PC-3 (cell line): ENCODE measurements around the gene COQ8A. TPM values are rescaled to one million over a fixed set of nuclear protein-coding genes. Genes with fewer than 3 reads are reported as not detected.
A peak's percentile ranks its signal among the peaks of the same experiment; 100 is the strongest.

Source experiments
- ATAC-seq: fragments of 200-7000 bp; cut with Tn5 transposase; 2 replicates; pipeline ENCODE4 v1.9.1; 2020; ENCODE audit warnings: mild to moderate bottlenecking, moderate library complexity
- BruUV-seq: library from RNA; stranded (reverse); fragments of 400-500 nt; replicated peaks from 2 replicates; lab custom pipeline; 2021; lab: Mats Ljungman, UMichigan
- CTCF ChIA-PET: fragments of 300-600 bp; sonication (Branson Sonifier 250); formaldehyde crosslinking; loops from one replicate; lab custom pipeline; 2022; ENCODE audit warnings: antibody characterized with exemption; lab: Charles Lee
- POLR2A ChIA-PET: fragments of 300-600 bp; sonication (Branson Sonifier 250); formaldehyde crosslinking; loops from one replicate; lab custom pipeline; 2022; ENCODE audit warnings: antibody characterized with exemption; ENCODE audit not compliant: unreplicated experiment; lab: Charles Lee
- DNase-seq: peaks from one replicate; pipeline ENCODE4 v3.0.0-alpha.2; 2015
- H2AFZ ChIP-seq: fragments of 300-600 bp; sonication (generic); 2 replicates; pipeline ENCODE4 v1.6.0; 2016; ENCODE audit warnings: antibody characterized with exemption, low read length
- H3F3A ChIP-seq: fragments of 300-600 bp; sonication (generic); one replicate; pipeline ENCODE4 v1.6.0; 2017; ENCODE audit warnings: antibody characterized with exemption, low read length, control low read depth, mild to moderate bottlenecking; ENCODE audit not compliant: unreplicated experiment
- H3K27ac ChIP-seq: fragments of 300-600 bp; sonication (generic); 2 replicates; pipeline ENCODE4 v1.5.1; 2016; ENCODE audit warnings: mild to moderate bottlenecking, low read length
- H3K27me3 ChIP-seq: fragments of 300-600 bp; sonication (generic); 2 replicates; pipeline ENCODE4 v1.6.1; 2016; ENCODE audit warnings: low read length, mixed read lengths
- H3K36me3 ChIP-seq: fragments of 300-600 bp; sonication (generic); 2 replicates; pipeline ENCODE4 v1.6.1; 2016; ENCODE audit warnings: low read depth, mixed run types, low read length, mixed read lengths
- H3K4me1 ChIP-seq: fragments of 300-600 bp; sonication (generic); 2 replicates; pipeline ENCODE4 v1.5.1; 2016; ENCODE audit warnings: low read length; ENCODE audit not compliant: insufficient read depth
- H3K4me2 ChIP-seq: fragments of 300-600 bp; sonication (generic); 2 replicates; pipeline ENCODE4 v1.6.0; 2016; ENCODE audit warnings: low read length
- H3K4me3 ChIP-seq: fragments of 300-600 bp; sonication (generic); 2 replicates; pipeline ENCODE4 v1.5.1; 2016; ENCODE audit warnings: mild to moderate bottlenecking, low read length, mixed read lengths
- H3K79me2 ChIP-seq: fragments of 300-600 bp; sonication (generic); 2 replicates; pipeline ENCODE4 v1.6.1; 2017; ENCODE audit warnings: low read length, mixed read lengths
- H3K9ac ChIP-seq: fragments of 300-600 bp; sonication (generic); 2 replicates; pipeline ENCODE4 v1.6.0; 2016; ENCODE audit warnings: mild to moderate bottlenecking, low read length
- H3K9me2 ChIP-seq: fragments of 300-600 bp; sonication (generic); replicated peaks from 2 replicates; pipeline ENCODE4 v1.6.1; 2016; ENCODE audit warnings: mixed run types, low read length, mixed read lengths
- H3K9me3 ChIP-seq: fragments of 300-600 bp; sonication (generic); 2 replicates; pipeline ENCODE4 v1.6.1; 2016; ENCODE audit warnings: low read length, mixed read lengths
- H4K20me1 ChIP-seq: fragments of 300-600 bp; sonication (generic); 2 replicates; pipeline ENCODE4 v1.6.1; 2016; ENCODE audit warnings: low read length, mixed read lengths
- CTCF ChIP-seq: fragments of 300-600 bp; sonication (generic); conservative IDR thresholded peaks from 2 replicates; pipeline ENCODE4 v1.5.1; 2017; ENCODE audit warnings: antibody characterized with exemption, low read depth, mild to moderate bottlenecking, low read length
- EZH2 ChIP-seq: fragments of 300-600 bp; sonication (generic); IDR thresholded peaks from one replicate; pipeline ENCODE4 v1.6.1; 2017; ENCODE audit warnings: antibody characterized with exemption, mild to moderate bottlenecking, low read length; ENCODE audit not compliant: unreplicated experiment
- EZH2phosphoT487 ChIP-seq: fragments of 300-600 bp; sonication (generic); IDR thresholded peaks from 2 replicates; pipeline ENCODE4 v1.6.1; 2018; ENCODE audit warnings: mild to moderate bottlenecking, antibody characterized with exemption, low read length, borderline replicate concordance
- intact Hi-C: fragments of 100-400 bp; cut with micrococcal nuclease; formaldehyde crosslinking; loops from 2 replicates; pipeline ENCODE4 v1.9.0; 2023
- total RNA-seq: library from RNA; depleted of rRNA; stranded (reverse); fragments of >200 nt; gene quantifications from 2 replicates; pipeline ENCODE4 v1.2.3, GENCODE V29; 2014

COQ8A gene
- total RNA-seq, 1 experiment from 2014 or later = 67.0 TPM

GRCh38 chr1:227032396-227032795, 92.3 kb downstream of the COQ8A start:
- no peak overlapping the region for H2AFZ ChIP-seq
- ChIA-PET CTCF (no interaction called here), POLR2A (no interaction called here)
- DNase-seq (no peak), ATAC-seq (no peak)
- no peaks in the 10 kb centered on the region for H3K9me2 ChIP-seq
- H4K20me1 ChIP-seq = no peaks in the 10 kb centered on the region
- no peak overlapping the region for H3K4me2 ChIP-seq
- no peaks in the 10 kb centered on the region for H3F3A ChIP-seq
- H3K79me2 ChIP-seq = no peaks in the 10 kb centered on the region
- H3K9me3 ChIP-seq = no peaks in the 10 kb centered on the region
- 0 out of 2 replicates have a peak, but pooled peaks cover 4% of the 10 kb centered on the region for H3K4me1 ChIP-seq
- intact Hi-C loops = no loop called here
- peaks cover 10% of the 10 kb centered on the region; the same call in 1 of the 2 replicates for H3K36me3 ChIP-seq
- H3K27me3 ChIP-seq = no peaks in the 10 kb centered on the region
- no TSS peak for BruUV-seq
- TF ChIP-seq EZH2phosphoT487 = no peak
- no peak for TF ChIP-seq EZH2
- TF ChIP-seq CTCF = no peak
- no peak overlapping the region for H3K9ac ChIP-seq
- H3K4me3 ChIP-seq = no peak overlapping the region
- H3K27ac ChIP-seq = no peak overlapping the region

DNA sequence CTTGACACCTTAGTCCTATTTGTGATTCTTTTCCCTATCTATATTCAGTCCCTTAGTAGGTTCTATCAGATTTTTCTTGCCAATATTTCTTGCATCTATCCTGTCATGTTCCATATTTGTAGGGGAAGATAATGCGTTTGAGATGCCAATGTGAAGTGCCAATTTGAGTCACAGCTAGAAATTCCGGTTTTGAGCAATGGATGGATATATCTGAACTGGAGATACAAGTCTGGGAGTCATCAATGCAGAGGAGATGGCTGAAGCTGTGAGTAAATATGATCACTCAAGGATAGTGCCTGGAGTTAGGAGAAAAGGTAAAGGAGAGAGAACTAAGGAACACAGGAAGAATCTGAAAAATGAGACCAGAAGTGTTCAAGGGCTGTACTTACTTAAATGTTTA, 93.8 kb downstream of the COQ8A start:
- no peaks in the 10 kb centered on the region for H3K27me3 ChIP-seq
- H3K36me3 ChIP-seq = peaks cover 1% of the 10 kb centered on the region; the same call in 1 of the 2 replicates
- no peak overlapping the region for H3K4me3 ChIP-seq
- ATAC-seq (no peak), DNase-seq (peak; percentile 68)
- ChIA-PET CTCF (no interaction called here), POLR2A (no interaction called here)
- no peak overlapping the region for H3K27ac ChIP-seq
- no peak overlapping the region for H3K4me2 ChIP-seq
- no peak overlapping the region for H2AFZ ChIP-seq
- no peaks in the 10 kb centered on the region for H3K9me2 ChIP-seq
- TF ChIP-seq EZH2 (no peak), EZH2phosphoT487 (no peak), CTCF (no peak)
- BruUV-seq = no TSS peak
- no peak overlapping the region for H3K9ac ChIP-seq
- H3K79me2 ChIP-seq = no peaks in the 10 kb centered on the region
- H4K20me1 ChIP-seq = no peaks in the 10 kb centered on the region
- H3F3A ChIP-seq = no peaks in the 10 kb centered on the region
- intact Hi-C loops = no loop called here
- 0 out of 2 replicates have a peak, but pooled peaks cover 4% of the 10 kb centered on the region for H3K4me1 ChIP-seq
- no peaks in the 10 kb centered on the region for H3K9me3 ChIP-seq

DNA sequence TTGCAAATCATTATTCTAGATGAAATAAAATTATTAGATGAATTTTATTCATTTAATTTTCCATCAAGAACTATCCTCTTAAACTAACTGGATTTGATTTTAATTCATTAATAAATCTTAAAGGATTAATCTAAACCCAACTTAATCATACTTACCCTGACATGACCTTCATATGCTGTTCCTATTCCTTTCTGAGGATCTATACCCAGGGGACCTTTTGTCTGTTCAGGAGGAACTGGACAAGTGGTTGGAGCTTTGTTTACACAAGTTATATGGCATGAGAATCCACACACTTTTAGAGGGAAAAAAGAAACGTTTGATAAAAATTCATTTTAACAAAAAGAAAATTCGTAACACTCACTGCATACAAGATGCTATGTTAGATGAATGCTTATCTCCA, 95.2 kb downstream of the COQ8A start:
- Histone ChIP-seq H3K36me3 (no peaks in the 10 kb centered on the region; the same call in 1 of the 2 replicates), H3K79me2 (no peaks in the 10 kb centered on the region), H4K20me1 (no peaks in the 10 kb centered on the region), H3K4me1 (0 out of 2 replicates have a peak, but pooled peaks cover 4% of the 10 kb centered on the region), H3K4me3 (no peak overlapping the region), H3K27me3 (no peaks in the 10 kb centered on the region), H2AFZ (no peak overlapping the region), H3F3A (no peaks in the 10 kb centered on the region), H3K9me3 (no peaks in the 10 kb centered on the region), H3K9me2 (no peaks in the 10 kb centered on the region), H3K27ac (no peak overlapping the region), H3K9ac (no peak overlapping the region), H3K4me2 (no peak overlapping the region)
- ChIA-PET POLR2A (no interaction called here), CTCF (no interaction called here)
- ATAC-seq (no peak), DNase-seq (no peak)
- TF ChIP-seq EZH2 = no peak
- TF ChIP-seq CTCF = no peak
- no peak for TF ChIP-seq EZH2phosphoT487
- intact Hi-C loops = no loop called here
- BruUV-seq = no TSS peak
